ENCODE measurements around the gene COX20. TPM values are rescaled to one million over a fixed set of nuclear protein-coding genes. Genes with fewer than 3 reads are reported as not detected.

Gene COX20
- total and polyA plus RNA-seq, 10 of the 15 experiments (the other 5 are each of a cell fraction or from before 2014, with no cell fraction given) = 22.8 to 112 (median 52.7) TPM

DNA sequence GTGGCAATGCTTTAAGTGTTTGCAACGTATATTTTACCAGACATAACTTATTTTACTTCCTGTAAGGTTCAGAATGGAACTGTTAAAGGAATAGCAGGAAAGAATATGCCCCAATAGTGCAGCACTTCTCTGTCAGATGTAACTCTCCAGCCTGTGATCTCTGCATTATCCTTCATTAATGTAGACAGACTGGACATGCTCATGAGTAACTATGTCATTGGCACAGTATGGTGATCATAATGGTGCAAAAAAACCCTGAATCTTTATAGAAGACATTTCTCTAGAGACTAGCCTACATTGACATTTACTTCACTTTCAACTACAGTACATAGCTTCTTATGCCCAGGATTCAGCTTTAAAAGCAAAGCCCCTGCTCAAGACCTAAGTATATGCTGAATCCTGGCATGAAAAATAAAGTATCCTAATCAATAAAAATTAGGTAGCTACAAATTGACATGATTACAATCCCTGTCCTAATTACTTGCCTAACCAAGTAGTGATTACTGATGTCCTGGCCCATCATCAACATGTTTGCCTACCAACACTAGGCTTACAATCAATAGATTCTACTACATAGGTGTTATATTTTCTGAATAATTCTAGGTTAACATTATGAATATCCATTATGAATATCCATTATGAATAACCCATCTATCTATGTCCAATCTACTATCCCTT is 13.9 kb downstream of the COX20 start (continued):
- no peak for TF ChIP-seq E2F4 (IDR thresholded peaks at IDR 0.05; ENCODE audit: low read depth, low read length)
- TF ChIP-seq, protein P1, sequence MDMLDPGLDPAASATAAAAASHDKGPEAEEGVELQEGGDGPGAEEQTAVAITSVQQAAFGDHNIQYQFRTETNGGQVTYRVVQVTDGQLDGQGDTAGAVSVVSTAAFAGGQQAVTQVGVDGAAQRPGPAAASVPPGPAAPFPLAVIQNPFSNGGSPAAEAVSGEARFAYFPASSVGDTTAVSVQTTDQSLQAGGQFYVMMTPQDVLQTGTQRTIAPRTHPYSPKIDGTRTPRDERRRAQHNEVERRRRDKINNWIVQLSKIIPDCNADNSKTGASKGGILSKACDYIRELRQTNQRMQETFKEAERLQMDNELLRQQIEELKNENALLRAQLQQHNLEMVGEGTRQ (IDR thresholded peaks at IDR 0.05; ENCODE audit: borderline replicate concordance, low read depth, low read length) = no peak
- no peak for TF ChIP-seq KLF5 (IDR thresholded peaks at IDR 0.05; ENCODE audit: partially characterized antibody)
- TF ChIP-seq E2F8 (IDR thresholded peaks at IDR 0.05; ENCODE audit: low read depth, partially characterized antibody) = no peak
- TF ChIP-seq HCFC1 (IDR thresholded peaks at IDR 0.05; ENCODE audit: low read length) = no peak
